PC-9 (cell line): ENCODE data around the gene STXBP5. TPM values are rescaled to one million over a fixed set of nuclear protein-coding genes. Genes with fewer than 3 reads are reported as not detected.

Experiments
- BruUV-seq: library from RNA; stranded (reverse); fragments of 400-500 nt; replicated peaks from 2 replicates; lab custom pipeline; 2021; lab: Mats Ljungman, UMichigan
- CTCF ChIA-PET: fragments of 300-600 bp; sonication (Branson Sonifier 250); formaldehyde crosslinking; loops from one replicate; lab custom pipeline; 2022; ENCODE audit warnings: antibody characterized with exemption; lab: Charles Lee
- POLR2A ChIA-PET: fragments of 300-600 bp; sonication (Branson Sonifier 250); formaldehyde crosslinking; loops from one replicate; lab custom pipeline; 2022; ENCODE audit warnings: antibody characterized with exemption; ENCODE audit not compliant: unreplicated experiment; lab: Charles Lee
- DNase-seq, 2 experiments: peaks; one replicate each; pipeline versions ENCODE4 v3.0.0 to v3.0.0-alpha.2; 2015 to 2022; ENCODE audit warnings: mixed read lengths in 1 of 2
- H2AFZ ChIP-seq: fragments of 200-600 bp; sonication (generic); 2 replicates; pipeline ENCODE4 v1.8.1; 2017; ENCODE audit warnings: antibody characterized with exemption
- H3F3A ChIP-seq: fragments of 200-600 bp; sonication (generic); 2 replicates; pipeline ENCODE4 v1.8.1; 2017; ENCODE audit warnings: antibody characterized with exemption, mild to moderate bottlenecking, low read depth; ENCODE audit not compliant: insufficient read depth
- H3K27ac ChIP-seq: fragments of 200-600 bp; sonication (generic); 2 replicates; pipeline ENCODE4 v1.6.1; 2016; ENCODE audit warnings: mixed run types
- H3K27me3 ChIP-seq: fragments of 200-600 bp; sonication (generic); 2 replicates; pipeline ENCODE4 v1.6.1; 2016; ENCODE audit warnings: low read depth, mixed run types; ENCODE audit not compliant: insufficient read depth
- H3K36me3 ChIP-seq: fragments of 200-600 bp; sonication (generic); 2 replicates; pipeline ENCODE4 v1.6.1; 2016; ENCODE audit warnings: low read depth, mixed run types
- H3K4me1 ChIP-seq: fragments of 200-600 bp; sonication (generic); replicated peaks from 2 replicates; pipeline ENCODE4 v1.6.1; 2016; ENCODE audit warnings: mixed run types; ENCODE audit not compliant: insufficient read depth
- H3K4me2 ChIP-seq: fragments of 200-600 bp; sonication (generic); 2 replicates; pipeline ENCODE4 v1.6.1; 2017; ENCODE audit warnings: mixed run types
- H3K4me3 ChIP-seq: fragments of 200-600 bp; sonication (generic); 2 replicates; pipeline ENCODE4 v1.6.1; 2016; ENCODE audit warnings: mixed run types
- H3K79me2 ChIP-seq: fragments of 200-600 bp; sonication (generic); 2 replicates; pipeline ENCODE4 v1.6.1; 2017; ENCODE audit warnings: low read depth, mixed run types
- H3K9me2 ChIP-seq: fragments of 200-600 bp; sonication (generic); 2 replicates; pipeline ENCODE4 v1.8.1; 2017; ENCODE audit warnings: mild to moderate bottlenecking; ENCODE audit not compliant: insufficient read depth
- H3K9me3 ChIP-seq: fragments of 200-600 bp; sonication (generic); 2 replicates; pipeline ENCODE4 v1.8.1; 2016; ENCODE audit warnings: low read depth; ENCODE audit not compliant: insufficient read depth
- H4K20me1 ChIP-seq: fragments of 200-600 bp; sonication (generic); 2 replicates; pipeline ENCODE4 v1.8.1; 2017; ENCODE audit not compliant: insufficient read depth
- EZH2 ChIP-seq: fragments of 200-600 bp; sonication (generic); IDR thresholded peaks from 2 replicates; pipeline ENCODE4 v1.8.0; 2017; ENCODE audit warnings: antibody characterized with exemption, low read depth
- intact Hi-C: fragments of 100-400 bp; cut with micrococcal nuclease; formaldehyde crosslinking; loops from one replicate; pipeline ENCODE4 v1.10.0; 2022; ENCODE audit not compliant: unreplicated experiment
- total RNA-seq: library from RNA; stranded (reverse); gene quantifications from 2 replicates; pipeline ENCODE4 v1.2.3, GENCODE V29; 2021
- TF ChIP-seq, protein P1 (sequence below): fragments of 200-600 bp; sonication (generic); conservative IDR thresholded peaks from 2 replicates; pipeline ENCODE4 v1.6.1; 2017; ENCODE audit warnings: mixed run types, antibody characterized with exemption, mild to moderate bottlenecking, moderate library complexity

The STXBP5 gene
- total RNA-seq, 1 experiment from 2014 or later, result 4.6 TPM

DNA sequence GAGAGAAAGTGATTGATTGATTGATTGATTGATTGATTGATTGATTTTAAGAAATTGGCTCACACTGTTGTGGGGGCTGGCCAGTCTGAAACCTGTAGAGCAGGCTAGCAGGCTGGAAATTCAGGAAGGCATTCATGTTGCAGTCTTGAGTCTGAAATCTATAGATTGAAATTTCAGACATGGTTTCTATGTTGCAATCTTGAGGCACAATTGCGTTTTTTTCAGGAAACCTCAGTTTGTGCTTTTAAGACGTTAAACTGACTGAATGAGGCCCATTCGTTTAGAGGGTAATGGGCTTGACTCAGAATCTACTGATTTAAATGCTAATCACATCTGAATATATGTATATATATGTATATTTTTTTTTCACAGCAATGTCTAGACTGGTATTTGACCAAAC lies 106.3 kb downstream of the STXBP5 start:
- POLR2A ChIA-PET, result no interaction called here
- CTCF ChIA-PET, result interaction anchor here (0.7 kb wide), 1 partner anchor 398 kb away, joined by 10 read pairs; no protein-coding TSS in a partner anchor
- peaks cover 3% of the 10 kb centered on the region for H3K36me3 ChIP-seq

DNA sequence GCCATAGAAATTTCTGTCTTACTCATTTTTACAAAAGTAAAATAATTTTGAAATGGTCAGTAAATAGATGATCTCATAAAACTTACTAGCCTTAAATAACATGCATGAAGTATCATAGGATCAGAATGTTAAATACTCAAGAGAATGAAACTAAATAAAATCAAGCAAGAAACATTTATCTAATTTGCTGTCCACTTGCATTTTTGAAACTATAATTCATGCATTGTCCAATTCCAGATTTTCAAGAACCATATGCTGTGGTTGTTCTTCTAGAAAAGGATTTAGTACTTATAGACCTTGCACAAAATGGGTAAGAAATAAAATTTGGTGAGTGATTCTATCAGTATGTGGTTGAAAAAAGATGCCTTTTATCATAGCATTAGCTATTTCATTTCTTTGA lies 107.0 kb downstream of the STXBP5 start:
- Histone ChIP-seq H4K20me1 (no peaks in the 10 kb centered on the region), H3K9me3 (no peaks in the 10 kb centered on the region; the same call in 1 of the 2 replicates), H2AFZ (no peak overlapping the region), H3K9me2 (no peaks in the 10 kb centered on the region), H3K36me3 (peaks cover 9% of the 10 kb centered on the region), H3K4me2 (no peak overlapping the region), H3K4me1 (no peaks in the 10 kb centered on the region), H3K79me2 (no peaks in the 10 kb centered on the region), H3F3A (0 out of 2 replicates have a peak, but pooled peaks cover 3% of the 10 kb centered on the region), H3K4me3 (no peak overlapping the region), H3K27ac (no peak overlapping the region), H3K27me3 (no peaks in the 10 kb centered on the region)
- POLR2A ChIA-PET, result no interaction called here
- no peak for TF ChIP-seq EZH2
- TF ChIP-seq, protein P1, sequence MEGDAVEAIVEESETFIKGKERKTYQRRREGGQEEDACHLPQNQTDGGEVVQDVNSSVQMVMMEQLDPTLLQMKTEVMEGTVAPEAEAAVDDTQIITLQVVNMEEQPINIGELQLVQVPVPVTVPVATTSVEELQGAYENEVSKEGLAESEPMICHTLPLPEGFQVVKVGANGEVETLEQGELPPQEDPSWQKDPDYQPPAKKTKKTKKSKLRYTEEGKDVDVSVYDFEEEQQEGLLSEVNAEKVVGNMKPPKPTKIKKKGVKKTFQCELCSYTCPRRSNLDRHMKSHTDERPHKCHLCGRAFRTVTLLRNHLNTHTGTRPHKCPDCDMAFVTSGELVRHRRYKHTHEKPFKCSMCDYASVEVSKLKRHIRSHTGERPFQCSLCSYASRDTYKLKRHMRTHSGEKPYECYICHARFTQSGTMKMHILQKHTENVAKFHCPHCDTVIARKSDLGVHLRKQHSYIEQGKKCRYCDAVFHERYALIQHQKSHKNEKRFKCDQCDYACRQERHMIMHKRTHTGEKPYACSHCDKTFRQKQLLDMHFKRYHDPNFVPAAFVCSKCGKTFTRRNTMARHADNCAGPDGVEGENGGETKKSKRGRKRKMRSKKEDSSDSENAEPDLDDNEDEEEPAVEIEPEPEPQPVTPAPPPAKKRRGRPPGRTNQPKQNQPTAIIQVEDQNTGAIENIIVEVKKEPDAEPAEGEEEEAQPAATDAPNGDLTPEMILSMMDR, result no peak
- CTCF ChIA-PET, result no interaction called here
- DNase-seq, result no peak
- no TSS peak for BruUV-seq
- intact Hi-C loops, result no loop called here

More for the DNA sequence above, 106.3 kb downstream of the STXBP5 start:
- no TSS peak for BruUV-seq
- Histone ChIP-seq H2AFZ (no peak overlapping the region), H3K9me2 (no peaks in the 10 kb centered on the region), H3K9me3 (no peaks in the 10 kb centered on the region; the same call in 1 of the 2 replicates), H3K27ac (no peak overlapping the region), H4K20me1 (no peaks in the 10 kb centered on the region), H3K27me3 (no peaks in the 10 kb centered on the region), H3K4me2 (no peak overlapping the region), H3K4me3 (no peak overlapping the region), H3K79me2 (no peaks in the 10 kb centered on the region), H3F3A (0 out of 2 replicates have a peak, but pooled peaks cover 3% of the 10 kb centered on the region), H3K4me1 (no peaks in the 10 kb centered on the region)
- intact Hi-C loops, result no loop called here
- no peak for DNase-seq
- TF ChIP-seq, protein P1, result no peak
- TF ChIP-seq EZH2, result no peak

DNA sequence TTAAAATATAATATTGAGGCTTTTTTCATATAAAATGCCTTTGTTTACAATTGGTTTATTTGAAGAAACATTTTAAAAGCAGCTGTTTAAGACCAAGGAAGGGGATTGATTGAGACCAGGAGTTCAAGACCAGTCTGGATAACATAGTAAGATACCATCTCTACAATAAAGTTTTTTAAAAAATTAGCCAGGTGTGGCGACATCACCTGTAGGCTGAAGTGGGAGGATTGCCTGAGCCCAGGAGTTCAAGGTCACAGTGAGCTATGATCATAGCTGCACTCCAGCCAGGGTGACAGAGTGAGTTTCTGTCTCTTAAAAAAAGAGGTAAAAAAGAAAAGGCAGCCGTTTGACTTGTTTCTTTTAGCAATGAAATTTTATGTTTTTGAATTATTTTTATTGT lies 117.0 kb downstream of the STXBP5 start:
- intact Hi-C loops, result no loop called here
- Histone ChIP-seq H3K4me3 (no peak overlapping the region), H4K20me1 (no peaks in the 10 kb centered on the region), H3F3A (no peaks in the 10 kb centered on the region), H3K27ac (no peak overlapping the region), H3K79me2 (no peaks in the 10 kb centered on the region), H3K27me3 (no peaks in the 10 kb centered on the region), H3K36me3 (peaks cover 3% of the 10 kb centered on the region; the same call in 1 of the 2 replicates), H3K9me2 (no peaks in the 10 kb centered on the region), H3K4me2 (no peak overlapping the region), H3K4me1 (no peaks in the 10 kb centered on the region), H3K9me3 (no peaks in the 10 kb centered on the region), H2AFZ (no peak overlapping the region)
- DNase-seq, result no peak
- no TSS peak for BruUV-seq
- ChIA-PET POLR2A (no interaction called here), CTCF (no interaction called here)
- TF ChIP-seq EZH2, result no peak
- TF ChIP-seq, protein P1, result no peak
